Astrocyte of the cerebellum (primary cell): ENCODE results near the gene FOXE1.

Source experiments
- DNase-seq: peaks from one replicate; pipeline ENCODE4 v3.0.0-alpha.2; 2011; ENCODE audit warnings: low read depth
- H3K4me3 ChIP-seq: 2 replicates; pipeline ENCODE4 v1.5.1; 2011; ENCODE audit warnings: mild to moderate bottlenecking, low read depth, low read length, moderate library complexity
- in situ Hi-C: cut with HindIII; loops from 2 replicates; pipeline ENCODE4 v1.10.0; 2017; ENCODE audit warnings: low sequenced_read_pairs
- TF ChIP-seq, protein P1 (sequence below): IDR thresholded peaks from 2 replicates; pipeline ENCODE4 v1.5.1; 2012; ENCODE audit warnings: low read length, low read depth, moderate library complexity, mild to moderate bottlenecking; ENCODE audit errors: missing control alignments

FOXE1 gene

DNA sequence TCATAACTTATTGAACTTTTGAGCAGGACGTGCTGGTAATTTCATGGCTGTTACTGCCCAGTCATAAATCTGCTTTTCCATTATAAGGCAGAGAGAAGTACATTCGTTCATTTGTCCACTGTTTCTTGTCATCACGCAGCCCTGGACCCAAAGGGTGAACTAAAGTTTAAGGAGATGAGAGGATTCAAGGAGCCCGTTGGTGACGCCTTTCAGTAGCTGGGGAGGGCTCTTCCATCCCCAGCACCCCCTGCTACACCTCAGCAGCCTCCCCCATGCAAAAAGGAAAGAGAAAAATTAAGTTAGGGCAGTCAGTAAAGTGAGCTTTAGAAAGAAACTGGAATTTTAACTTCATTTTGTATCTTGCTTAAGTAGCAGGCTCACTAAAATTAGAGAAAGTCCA is 2.9 kb downstream of the FOXE1 start:
- TF ChIP-seq, protein P1, sequence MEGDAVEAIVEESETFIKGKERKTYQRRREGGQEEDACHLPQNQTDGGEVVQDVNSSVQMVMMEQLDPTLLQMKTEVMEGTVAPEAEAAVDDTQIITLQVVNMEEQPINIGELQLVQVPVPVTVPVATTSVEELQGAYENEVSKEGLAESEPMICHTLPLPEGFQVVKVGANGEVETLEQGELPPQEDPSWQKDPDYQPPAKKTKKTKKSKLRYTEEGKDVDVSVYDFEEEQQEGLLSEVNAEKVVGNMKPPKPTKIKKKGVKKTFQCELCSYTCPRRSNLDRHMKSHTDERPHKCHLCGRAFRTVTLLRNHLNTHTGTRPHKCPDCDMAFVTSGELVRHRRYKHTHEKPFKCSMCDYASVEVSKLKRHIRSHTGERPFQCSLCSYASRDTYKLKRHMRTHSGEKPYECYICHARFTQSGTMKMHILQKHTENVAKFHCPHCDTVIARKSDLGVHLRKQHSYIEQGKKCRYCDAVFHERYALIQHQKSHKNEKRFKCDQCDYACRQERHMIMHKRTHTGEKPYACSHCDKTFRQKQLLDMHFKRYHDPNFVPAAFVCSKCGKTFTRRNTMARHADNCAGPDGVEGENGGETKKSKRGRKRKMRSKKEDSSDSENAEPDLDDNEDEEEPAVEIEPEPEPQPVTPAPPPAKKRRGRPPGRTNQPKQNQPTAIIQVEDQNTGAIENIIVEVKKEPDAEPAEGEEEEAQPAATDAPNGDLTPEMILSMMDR: no peak
- DNase-seq: no peak
- in situ Hi-C loops: no loop called here
- H3K4me3 ChIP-seq: no peak overlapping the region

DNA sequence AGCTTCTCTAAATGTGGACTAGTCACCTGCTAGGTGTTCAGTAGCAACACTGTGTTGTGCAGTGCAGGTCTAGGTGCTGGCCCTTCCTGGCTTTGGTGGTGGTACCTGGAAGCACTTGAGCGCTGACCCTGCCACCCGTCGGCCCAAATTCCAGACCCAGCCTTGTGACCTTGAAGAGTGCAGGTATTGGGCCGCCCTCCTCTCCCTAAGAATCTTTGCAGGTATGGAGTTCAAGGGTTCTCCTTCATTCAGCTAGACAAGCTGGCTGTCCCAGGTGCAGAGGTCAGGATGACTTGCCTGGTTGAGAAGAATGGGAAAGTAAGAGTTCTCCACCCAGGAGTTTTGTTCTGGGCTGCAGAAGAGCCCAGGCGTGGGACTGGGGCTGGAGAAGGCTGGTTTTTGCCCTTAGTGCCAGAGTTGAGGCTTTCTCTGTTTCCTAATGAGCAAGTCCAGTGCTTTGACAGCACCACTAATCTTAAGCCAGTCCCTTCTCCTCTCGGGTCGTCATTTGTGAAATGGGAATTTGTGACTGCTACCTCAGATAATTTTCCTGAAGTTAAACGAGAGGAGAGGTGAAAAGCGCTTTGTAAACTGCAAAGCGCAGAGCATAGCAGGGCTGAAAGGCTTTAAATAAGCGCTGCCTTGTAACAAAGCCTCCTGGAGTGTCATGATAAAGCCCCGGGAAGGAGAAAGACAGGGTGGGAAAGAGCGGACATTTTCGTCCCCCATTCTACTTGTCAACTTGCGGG is 4.0 kb downstream of the FOXE1 start:
- TF ChIP-seq, protein P1: no peak
- no peak for DNase-seq
- in situ Hi-C loops: no loop called here
- H3K4me3 ChIP-seq: no peak overlapping the region

- TF ChIP-seq, protein P1: no peak
- in situ Hi-C loops: no loop called here
- DNase-seq: no peak
- H3K4me3 ChIP-seq: no peak overlapping the region
Observed at GRCh38 chr9:97857606-97858392, 4.8 kb downstream of the FOXE1 start.

- TF ChIP-seq, protein P1: no peak
- in situ Hi-C loops: no loop called here
- no peak for DNase-seq
- H3K4me3 ChIP-seq: no peak overlapping the region
Observed at GRCh38 chr9:97858393-97858713, 5.3 kb downstream of the FOXE1 start.

DNA sequence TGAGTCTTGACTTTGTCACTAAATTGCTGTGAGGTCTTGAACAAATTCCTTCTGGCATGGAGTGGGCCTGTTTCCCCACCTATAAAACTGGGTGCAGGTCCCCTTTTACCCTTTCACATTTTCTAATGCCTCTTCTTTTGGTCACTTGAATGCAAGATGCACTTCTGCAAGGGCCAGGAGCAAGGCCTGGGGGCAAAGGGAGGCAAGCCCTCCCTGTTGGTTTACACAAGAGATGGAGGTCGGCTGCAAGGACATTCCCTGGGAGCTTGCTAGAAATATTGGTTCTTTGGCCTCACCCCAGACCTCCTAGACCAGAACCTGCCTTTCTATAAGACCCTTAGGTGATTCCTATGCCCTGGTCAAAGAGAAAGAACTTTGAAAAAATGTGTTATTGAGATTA is 5.8 kb downstream of the FOXE1 start:
- TF ChIP-seq, protein P1: no peak
- in situ Hi-C loops: no loop called here
- no peak for DNase-seq
- H3K4me3 ChIP-seq: no peak overlapping the region

DNA sequence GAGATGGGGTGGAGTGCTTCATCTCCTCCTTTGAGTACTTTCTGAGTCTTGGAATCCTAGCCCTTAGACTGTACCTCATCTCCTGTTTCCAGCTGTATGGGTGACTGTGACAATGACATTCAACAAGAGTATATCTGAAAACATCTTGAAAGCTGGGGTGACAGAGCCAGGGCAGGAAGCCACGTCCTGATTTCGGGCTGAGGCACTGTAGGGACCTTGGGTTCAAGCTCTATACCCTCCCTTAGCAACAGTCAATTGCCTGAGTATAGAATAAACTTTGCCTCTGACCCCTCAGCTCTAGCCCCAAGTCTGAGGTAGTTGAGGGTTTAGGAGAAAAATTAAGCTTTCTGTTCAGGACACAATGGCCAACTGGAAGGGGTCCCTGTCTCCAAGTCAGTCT is 6.3 kb downstream of the FOXE1 start:
- H3K4me3 ChIP-seq: no peak overlapping the region
- DNase-seq: no peak
- in situ Hi-C loops: no loop called here
- TF ChIP-seq, protein P1: no peak
